ENCODE results near the gene CD48.

CD48 gene

GRCh38 chr1:160681066-160681890 is 30.3 kb downstream of the CD48 start:
- DNase-seq (ENCODE audit: low read depth in 1 of 2, low spot score in 1 of 2): peak; percentile 72 to 83

DNA sequence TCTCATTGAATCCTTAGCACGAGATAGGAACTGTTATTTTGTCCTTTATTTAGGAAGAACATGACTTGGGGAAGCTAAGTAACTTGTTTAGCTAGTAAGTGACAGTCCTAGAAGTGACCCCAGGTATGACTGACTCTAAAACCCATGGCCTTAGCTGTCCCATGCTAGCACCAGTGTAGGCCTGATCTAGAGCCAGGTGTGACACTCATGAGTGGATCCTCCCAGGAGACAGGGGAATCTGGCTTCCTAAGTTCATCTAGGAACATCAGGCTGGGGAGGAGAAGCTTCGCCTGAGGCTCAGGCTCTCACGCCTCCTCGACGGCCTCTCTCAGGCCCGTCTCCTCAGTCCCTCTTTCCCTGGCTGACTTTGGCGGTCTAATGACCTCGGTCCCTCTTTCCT is 31.2 kb downstream of the CD48 start:
- no peak for DNase-seq (ENCODE audit: low read depth in 1 of 2, low spot score in 1 of 2)

- DNase-seq (ENCODE audit: low read depth in 1 of 2, low spot score in 1 of 2): no peak
Measured at GRCh38 chr1:160679893-160680292, 31.7 kb downstream of the CD48 start.

DNA sequence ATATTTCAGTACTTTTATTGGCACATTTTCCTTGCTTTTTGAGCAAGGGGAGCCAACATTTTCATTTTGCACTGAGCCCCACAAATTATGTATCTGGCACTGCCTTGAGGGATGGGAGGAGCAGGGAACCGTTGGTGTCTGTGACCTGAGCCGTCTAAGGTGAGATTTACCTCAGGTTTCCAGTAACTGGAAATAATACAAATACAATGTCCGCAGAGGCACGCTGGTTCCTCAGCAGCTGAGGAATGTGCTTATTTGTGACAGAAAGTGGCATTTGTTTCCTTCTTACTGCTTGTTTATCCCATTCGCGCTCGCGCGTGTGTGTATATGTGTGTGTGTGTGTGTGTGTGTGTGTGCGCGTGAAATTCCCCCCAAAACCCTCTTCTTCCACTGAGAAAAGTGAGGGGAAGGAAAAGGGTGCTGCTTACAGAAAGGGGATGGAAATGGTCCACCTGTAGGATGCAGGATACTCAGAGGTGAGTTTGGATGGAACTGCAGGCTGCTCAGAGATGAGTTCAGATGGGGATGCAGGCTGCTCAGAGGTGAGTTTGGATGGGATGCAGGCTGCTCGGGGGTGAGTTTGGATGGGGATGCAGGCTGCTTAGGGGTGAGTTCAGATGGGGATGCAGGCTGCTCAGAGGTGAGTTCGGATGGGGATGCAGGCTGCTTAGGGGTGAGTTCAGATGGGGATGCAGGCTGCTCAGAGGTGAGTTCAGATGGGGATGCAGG is 34.6 kb downstream of the CD48 start:
- no peak for DNase-seq (ENCODE audit: low read depth in 1 of 2, low spot score in 1 of 2)

DNA sequence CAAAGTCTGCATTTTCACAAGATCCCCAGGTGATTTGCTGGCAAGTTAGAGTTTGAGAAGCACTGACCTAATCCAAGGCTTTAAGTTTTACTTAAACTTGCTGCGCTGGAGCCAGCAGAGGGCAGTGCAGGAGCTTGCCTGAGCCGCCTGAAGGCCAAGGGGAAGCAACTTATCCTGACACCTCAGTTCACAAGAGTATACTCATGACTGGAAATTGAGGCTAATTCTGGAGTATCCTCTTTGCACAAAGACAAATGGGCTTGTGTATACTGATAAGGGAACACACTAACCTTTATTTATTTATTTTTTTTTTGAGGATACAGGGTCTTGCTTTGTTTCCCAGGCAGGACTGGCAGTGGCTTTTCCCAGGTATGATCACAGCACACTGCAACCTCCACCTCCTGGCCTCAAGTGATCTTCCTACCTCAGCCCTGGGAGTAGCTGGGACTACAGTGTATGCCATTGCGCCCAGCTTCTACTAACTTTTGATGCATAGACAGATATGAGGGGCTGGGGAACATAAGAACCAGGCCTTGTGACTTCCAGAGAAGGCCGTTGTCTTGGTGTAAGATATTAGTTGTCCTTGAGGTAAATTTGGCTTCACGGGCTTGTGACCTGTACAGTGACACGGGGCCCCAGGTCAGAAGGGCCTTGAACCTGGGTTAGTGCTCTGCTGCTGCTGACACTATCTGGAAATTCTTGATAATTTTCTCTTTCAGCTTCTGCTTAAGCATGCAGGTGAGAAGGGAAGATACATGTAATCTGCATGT is 35.8 kb downstream of the CD48 start:
- DNase-seq (ENCODE audit: low read depth in 1 of 2, low spot score in 1 of 2): peak; percentile 45 to 59

DNA sequence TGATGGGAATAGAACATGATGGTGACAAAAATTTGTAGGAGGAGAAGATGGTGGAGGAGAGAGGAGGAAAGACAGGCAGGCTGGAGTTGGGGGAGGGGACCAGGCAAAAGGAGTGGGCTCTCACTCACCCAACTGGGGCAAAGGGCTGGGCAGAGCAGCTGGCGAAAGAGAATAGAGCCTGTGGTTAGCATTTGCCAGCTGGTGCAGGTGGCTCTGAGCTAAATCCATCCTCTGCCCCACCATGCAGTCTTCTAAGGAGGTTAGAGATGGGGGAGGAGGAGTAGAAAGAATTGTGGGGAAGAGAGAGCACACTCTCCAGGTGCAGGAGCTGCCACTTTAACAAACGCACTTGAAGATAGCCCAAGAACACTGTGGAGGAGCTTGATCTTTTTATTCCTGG is 37.2 kb downstream of the CD48 start:
- DNase-seq (ENCODE audit: low read depth in 1 of 2, low spot score in 1 of 2): no peak

- DNase-seq (ENCODE audit: low read depth in 1 of 2, low spot score in 1 of 2): no peak
Measured at GRCh38 chr1:160672789-160673695, 38.6 kb downstream of the CD48 start.

DNA sequence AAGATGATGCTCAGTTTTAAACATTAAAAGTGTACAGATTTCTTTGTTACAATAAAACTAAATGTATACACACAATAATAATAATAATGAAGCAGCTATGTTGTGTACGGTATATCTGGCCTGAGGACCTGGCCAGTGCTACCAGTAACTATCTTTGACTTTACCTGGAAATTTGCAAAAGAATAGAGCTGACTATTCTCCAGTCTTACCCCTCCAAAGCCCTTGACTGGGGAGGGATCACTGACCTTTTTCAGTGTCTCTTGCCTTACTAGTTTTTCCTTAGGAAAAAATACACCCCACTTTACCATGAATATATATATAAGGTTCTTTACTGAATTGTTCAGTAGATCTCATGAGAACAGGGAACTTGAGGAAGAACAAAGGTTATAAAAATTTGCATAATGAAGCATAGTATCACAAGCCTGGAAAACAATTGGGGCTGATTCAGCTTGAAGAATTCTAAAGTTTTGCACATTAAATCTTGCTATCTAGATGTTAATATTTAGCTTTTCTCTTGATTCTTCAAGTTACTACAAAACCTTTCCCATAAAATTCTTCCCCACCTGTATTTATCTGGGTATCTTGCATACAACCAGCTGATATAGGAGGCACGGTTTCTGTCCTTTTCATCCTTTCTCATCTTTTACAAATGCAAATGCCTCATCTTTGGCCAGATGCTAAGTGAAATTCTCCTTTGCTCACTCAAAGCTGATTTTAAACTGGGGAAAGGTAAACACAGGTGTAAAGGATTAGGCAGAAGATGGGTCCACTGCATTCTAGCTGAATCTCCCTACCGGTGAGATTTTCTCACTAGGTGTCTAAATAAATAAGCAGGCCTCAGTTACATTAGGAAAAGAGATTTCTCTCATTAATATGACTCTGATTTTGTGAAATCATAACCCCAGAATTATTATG is 39.8 kb downstream of the CD48 start:
- DNase-seq (ENCODE audit: low read depth in 1 of 2, low spot score in 1 of 2): no peak

DNA sequence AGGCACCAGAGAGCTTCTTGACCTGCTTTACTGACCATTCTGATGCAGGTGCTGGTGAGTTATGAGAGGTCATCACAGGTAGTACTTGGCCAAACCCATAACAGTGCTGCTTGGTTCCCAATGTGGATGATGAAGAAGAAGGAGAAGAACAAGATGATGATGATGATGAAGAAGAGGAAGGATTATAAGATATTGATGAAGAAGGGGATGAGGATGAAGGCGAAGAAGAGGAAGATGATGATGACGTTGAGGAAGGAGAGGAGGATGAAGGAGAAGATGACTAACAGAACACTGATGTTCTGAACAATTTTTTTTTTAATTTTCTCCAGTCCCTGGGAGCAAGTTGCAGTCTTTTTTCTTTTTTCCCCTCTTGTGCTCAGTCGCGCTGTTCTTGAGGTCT is 40.9 kb downstream of the CD48 start:
- DNase-seq (ENCODE audit: low read depth in 1 of 2, low spot score in 1 of 2): no peak

- no peak for DNase-seq (ENCODE audit: low read depth in 1 of 2, low spot score in 1 of 2)
Measured at GRCh38 chr1:160669802-160670201, 41.8 kb downstream of the CD48 start.

DNA sequence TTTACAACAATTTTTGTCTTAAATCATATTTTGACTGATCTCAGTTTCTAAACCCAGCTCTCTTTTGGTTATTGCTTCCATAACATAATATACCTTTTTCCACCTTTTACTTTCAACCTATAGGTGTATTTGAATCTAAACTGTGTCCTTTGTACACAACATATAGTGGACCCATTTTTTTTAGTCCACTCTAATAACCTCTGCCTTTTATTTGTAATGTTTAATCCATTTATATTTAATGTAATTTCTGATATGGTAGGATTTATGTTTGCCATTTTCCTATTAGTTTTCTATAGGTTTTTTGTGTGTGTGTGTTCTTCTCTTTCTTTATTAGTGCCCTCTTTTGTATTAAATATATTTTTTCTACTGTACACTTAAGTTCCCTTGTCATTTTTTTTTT is 42.3 kb downstream of the CD48 start:
- DNase-seq (ENCODE audit: low read depth in 1 of 2, low spot score in 1 of 2): no peak

DNA sequence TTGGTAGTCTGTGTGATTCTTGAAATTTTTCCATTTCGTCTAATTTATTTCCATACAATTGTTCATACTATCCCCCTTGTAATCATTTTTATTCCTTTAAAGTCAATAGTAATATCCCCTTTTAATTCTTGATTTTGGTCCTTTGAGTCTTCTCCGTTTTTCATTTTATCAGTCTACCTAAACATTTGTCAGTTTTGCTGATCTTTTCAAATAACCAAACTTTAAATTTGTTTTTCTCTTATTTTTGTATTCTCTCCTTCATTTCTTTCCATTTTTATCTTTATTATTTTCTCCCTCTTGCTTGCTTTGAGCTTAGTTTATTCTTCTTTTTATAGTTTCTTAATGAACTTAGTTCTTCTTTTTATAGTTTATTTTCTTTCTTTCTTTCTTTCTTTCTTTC is 43.7 kb downstream of the CD48 start:
- DNase-seq (ENCODE audit: low read depth in 1 of 2, low spot score in 1 of 2): no peak

GRCh38 chr1:160666079-160666442 is 45.6 kb downstream of the CD48 start:
- DNase-seq (ENCODE audit: low read depth in 1 of 2, low spot score in 1 of 2): no peak

DNA sequence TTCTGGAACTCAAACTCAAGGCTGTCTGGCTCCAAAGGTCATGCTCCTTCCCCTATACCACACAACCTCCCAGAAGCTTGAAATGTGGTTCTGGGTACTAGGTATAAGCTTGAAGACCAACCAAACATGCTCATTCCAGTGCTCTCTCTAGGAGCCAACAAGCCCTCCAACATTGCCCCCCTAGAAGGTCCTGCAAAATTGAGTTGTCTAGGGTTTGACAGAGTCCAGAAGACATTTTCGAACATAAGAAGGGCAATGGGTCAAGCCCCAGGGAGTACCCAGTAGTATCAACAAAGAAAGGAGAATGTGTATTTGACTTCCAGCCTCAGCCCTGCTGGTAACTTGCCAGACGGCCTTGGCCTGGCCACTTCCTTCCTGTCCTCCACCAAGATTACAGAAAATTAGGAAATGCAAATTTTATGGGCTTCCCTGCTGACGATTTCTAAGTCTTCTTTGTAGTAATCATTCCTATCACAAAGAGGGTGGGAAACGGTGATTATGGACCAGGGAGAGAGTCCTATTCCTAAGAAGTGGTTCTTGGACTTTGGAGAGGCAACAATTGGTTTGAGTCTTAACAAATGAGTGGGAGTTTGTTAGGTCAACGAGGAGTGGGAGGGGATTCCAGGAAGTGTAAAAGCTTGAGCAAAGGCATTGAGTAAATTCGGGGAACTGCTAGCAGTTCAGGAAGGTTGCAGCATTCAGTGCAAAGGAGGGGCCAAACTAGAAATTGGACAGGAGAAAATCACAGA is 46.1 kb downstream of the CD48 start:
- no peak for DNase-seq (ENCODE audit: low read depth in 1 of 2, low spot score in 1 of 2)

- DNase-seq (ENCODE audit: low read depth in 1 of 2, low spot score in 1 of 2): no peak
Measured at GRCh38 chr1:160664573-160665051, 47.0 kb downstream of the CD48 start.

GRCh38 chr1:160662910-160663309 is 48.7 kb downstream of the CD48 start:
- DNase-seq (ENCODE audit: low read depth in 1 of 2, low spot score in 1 of 2): no peak

- DNase-seq (ENCODE audit: low read depth in 1 of 2, low spot score in 1 of 2): no peak
Measured at GRCh38 chr1:160659566-160659965, 52.1 kb downstream of the CD48 start.

DNA sequence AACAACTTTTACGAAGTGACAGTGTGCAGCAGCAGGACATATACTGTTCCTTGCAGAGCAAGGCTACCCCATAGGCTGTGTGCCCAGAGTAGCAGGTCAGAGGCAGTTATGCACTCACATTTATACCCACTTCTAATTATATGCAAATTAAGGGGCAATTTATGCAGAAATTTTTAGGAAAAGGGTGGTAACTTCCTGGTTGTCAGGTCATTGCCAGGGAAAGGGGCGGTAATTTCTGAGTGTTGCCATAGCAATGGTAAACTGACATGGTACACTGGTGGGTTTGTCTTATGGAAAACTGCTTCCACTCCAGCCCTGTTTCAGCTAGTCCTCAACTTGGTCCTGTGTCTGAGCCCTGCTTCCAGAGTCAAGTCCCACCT is 52.8 kb downstream of the CD48 start:
- DNase-seq (ENCODE audit: low read depth in 1 of 2, low spot score in 1 of 2): no peak

Data from activated CD4-positive, alpha-beta T cell treated with anti-CD3 and anti-CD28 coated beads, Interleukin-2, amount 50 U/mL, for 24 hours (primary cell).